OCI-LY1 (cell line): ENCODE data around the gene ADAMTS7.

Source experiments
- H2AFZ ChIP-seq: fragments of 200-600 bp; sonication (generic), shearing (Covaris generic); 2 replicates; pipeline ENCODE4 v1.6.0; 2014; ENCODE audit warnings: antibody characterized with exemption, mild to moderate bottlenecking, low read length
- H3F3A ChIP-seq: fragments of 200-600 bp; sonication (generic), shearing (Covaris generic); 2 replicates; pipeline ENCODE4 v1.6.0; 2014; ENCODE audit warnings: mild to moderate bottlenecking, antibody characterized with exemption, low read length, moderate library complexity; ENCODE audit not compliant: insufficient read depth
- H3K27ac ChIP-seq: fragments of 200-600 bp; sonication (generic); 2 replicates; pipeline ENCODE4 v1.5.1; 2014; ENCODE audit warnings: low read length, mixed run types, mild to moderate bottlenecking, low read depth; ENCODE audit not compliant: poor library complexity, severe bottlenecking
- H3K27me3 ChIP-seq: fragments of 200-600 bp; sonication (generic); 2 replicates; pipeline ENCODE4 v1.6.0; 2014; ENCODE audit warnings: antibody characterized with exemption, mild to moderate bottlenecking, low read length, moderate library complexity; ENCODE audit not compliant: insufficient read depth
- H3K36me3 ChIP-seq: fragments of 200-600 bp; sonication (generic); 2 replicates; pipeline ENCODE4 v1.6.1; 2014; ENCODE audit warnings: mild to moderate bottlenecking, antibody characterized with exemption, low read length, moderate library complexity, mixed read lengths; ENCODE audit not compliant: insufficient read depth
- H3K4me1 ChIP-seq: fragments of 200-600 bp; sonication (generic); 2 replicates; pipeline ENCODE4 v1.5.1; 2014; ENCODE audit warnings: mild to moderate bottlenecking, low read length, moderate library complexity; ENCODE audit not compliant: insufficient read depth, severe bottlenecking
- H3K4me2 ChIP-seq: fragments of 200-600 bp; sonication (generic), shearing (Covaris generic); 2 replicates; pipeline ENCODE4 v1.6.1; 2014; ENCODE audit warnings: low read length
- H3K4me3 ChIP-seq: fragments of 200-600 bp; sonication (generic); 2 replicates; pipeline ENCODE4 v1.5.1; 2014; ENCODE audit warnings: low read length, low read depth, mild to moderate bottlenecking, mixed read lengths; ENCODE audit not compliant: poor library complexity, severe bottlenecking
- H3K79me2 ChIP-seq: fragments of 200-600 bp; shearing (Covaris generic); 2 replicates; pipeline ENCODE4 v1.6.1; 2016; ENCODE audit warnings: mixed run types, low read length, mixed read lengths; ENCODE audit not compliant: insufficient read depth
- H3K9ac ChIP-seq: fragments of 200-600 bp; sonication (generic), shearing (Covaris generic); 2 replicates; pipeline ENCODE4 v1.6.1; 2014; ENCODE audit warnings: mild to moderate bottlenecking, low read length, mixed read lengths
- H3K9me2 ChIP-seq: fragments of 200-600 bp; sonication (generic), shearing (Covaris generic); 2 replicates; pipeline ENCODE4 v1.6.1; 2014; ENCODE audit warnings: low read depth, mild to moderate bottlenecking, low read length, mixed read lengths
- H3K9me3 ChIP-seq: fragments of 200-600 bp; shearing (Covaris generic); 2 replicates; pipeline ENCODE4 v1.6.1; 2014; ENCODE audit warnings: low read length, mixed read lengths
- H4K20me1 ChIP-seq: fragments of 200-600 bp; sonication (generic), shearing (Covaris generic); 2 replicates; pipeline ENCODE4 v1.6.0; 2016; ENCODE audit warnings: mild to moderate bottlenecking, low read length; ENCODE audit not compliant: insufficient read depth
- EZH2 ChIP-seq: fragments of 200-600 bp; sonication (generic), shearing (Covaris generic); IDR thresholded peaks from 2 replicates; pipeline ENCODE4 v1.8.0; 2017; ENCODE audit warnings: borderline replicate concordance, mixed run types, mild to moderate bottlenecking, antibody characterized with exemption, low read length, moderate library complexity, mixed read lengths
- TF ChIP-seq, protein P1 (sequence below): fragments of 200-600 bp; sonication (generic), shearing (Covaris generic); IDR thresholded peaks from 2 replicates; pipeline ENCODE4 v1.5.1; 2017; ENCODE audit warnings: mild to moderate bottlenecking, antibody characterized with exemption, low read length, moderate library complexity, mixed read lengths

ADAMTS7 gene

DNA sequence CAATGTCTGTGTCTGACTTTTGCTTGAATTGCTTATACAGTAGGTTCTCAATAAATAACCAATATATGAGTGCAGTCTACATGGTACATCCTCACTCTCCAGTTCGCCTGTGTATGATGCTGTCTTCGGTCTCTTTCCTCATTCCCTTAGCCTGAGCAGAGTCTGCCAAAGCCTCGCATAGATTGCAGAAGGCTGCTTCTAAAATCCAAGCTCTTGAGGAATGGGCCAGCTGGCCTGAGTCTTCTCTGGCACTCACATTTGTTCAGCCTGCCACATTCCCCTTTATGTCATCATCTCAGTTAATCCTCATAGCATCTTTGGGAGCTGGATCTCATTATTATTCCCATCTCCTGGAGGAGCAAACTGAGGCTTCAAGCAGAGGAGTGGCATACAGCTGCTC is 27.2 kb upstream of the ADAMTS7 start:
- H3K4me3 ChIP-seq = no peak overlapping the region
- no peaks in the 10 kb centered on the region for H3K79me2 ChIP-seq
- no peaks in the 10 kb centered on the region for H4K20me1 ChIP-seq
- H3K27me3 ChIP-seq = no peaks in the 10 kb centered on the region
- no peaks in the 10 kb centered on the region for H3K36me3 ChIP-seq
- H2AFZ ChIP-seq = no peak overlapping the region
- H3F3A ChIP-seq = no peaks in the 10 kb centered on the region
- no peaks in the 10 kb centered on the region for H3K9me2 ChIP-seq
- no peaks in the 10 kb centered on the region for H3K9me3 ChIP-seq
- H3K27ac ChIP-seq = no peak overlapping the region
- H3K4me1 ChIP-seq = peaks cover 22% of the 10 kb centered on the region
- TF ChIP-seq, protein P1, sequence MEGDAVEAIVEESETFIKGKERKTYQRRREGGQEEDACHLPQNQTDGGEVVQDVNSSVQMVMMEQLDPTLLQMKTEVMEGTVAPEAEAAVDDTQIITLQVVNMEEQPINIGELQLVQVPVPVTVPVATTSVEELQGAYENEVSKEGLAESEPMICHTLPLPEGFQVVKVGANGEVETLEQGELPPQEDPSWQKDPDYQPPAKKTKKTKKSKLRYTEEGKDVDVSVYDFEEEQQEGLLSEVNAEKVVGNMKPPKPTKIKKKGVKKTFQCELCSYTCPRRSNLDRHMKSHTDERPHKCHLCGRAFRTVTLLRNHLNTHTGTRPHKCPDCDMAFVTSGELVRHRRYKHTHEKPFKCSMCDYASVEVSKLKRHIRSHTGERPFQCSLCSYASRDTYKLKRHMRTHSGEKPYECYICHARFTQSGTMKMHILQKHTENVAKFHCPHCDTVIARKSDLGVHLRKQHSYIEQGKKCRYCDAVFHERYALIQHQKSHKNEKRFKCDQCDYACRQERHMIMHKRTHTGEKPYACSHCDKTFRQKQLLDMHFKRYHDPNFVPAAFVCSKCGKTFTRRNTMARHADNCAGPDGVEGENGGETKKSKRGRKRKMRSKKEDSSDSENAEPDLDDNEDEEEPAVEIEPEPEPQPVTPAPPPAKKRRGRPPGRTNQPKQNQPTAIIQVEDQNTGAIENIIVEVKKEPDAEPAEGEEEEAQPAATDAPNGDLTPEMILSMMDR = no peak
- TF ChIP-seq EZH2 = no peak
- H3K4me2 ChIP-seq = no peak overlapping the region
- no peak overlapping the region for H3K9ac ChIP-seq

DNA sequence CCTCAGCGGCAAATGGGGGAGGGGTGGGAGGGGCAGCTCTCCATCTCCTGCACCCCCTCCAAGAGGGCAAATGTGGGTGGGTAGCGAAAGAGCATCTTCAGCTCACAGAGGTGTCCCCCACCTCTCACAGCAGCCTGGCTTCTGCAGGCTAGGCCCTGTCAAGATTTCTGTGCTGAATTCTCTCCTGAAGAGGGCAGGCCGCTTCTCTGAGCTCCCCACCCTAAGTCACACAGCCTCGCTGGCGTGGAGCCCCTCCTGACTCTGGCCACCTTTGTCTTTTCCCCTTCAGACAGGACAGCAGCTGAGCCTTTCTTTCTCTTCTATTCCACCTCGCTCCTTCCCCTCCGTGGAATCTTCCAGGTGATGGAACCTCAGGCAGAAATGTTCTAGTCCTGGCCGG is 26.3 kb upstream of the ADAMTS7 start:
- Histone ChIP-seq H4K20me1 (no peaks in the 10 kb centered on the region), H2AFZ (no peak overlapping the region), H3K79me2 (no peaks in the 10 kb centered on the region), H3K4me1 (peaks cover 22% of the 10 kb centered on the region), H3K27ac (no peak overlapping the region), H3K4me3 (no peak overlapping the region), H3K9ac (no peak overlapping the region), H3K36me3 (no peaks in the 10 kb centered on the region), H3K27me3 (no peaks in the 10 kb centered on the region), H3F3A (no peaks in the 10 kb centered on the region), H3K9me2 (no peaks in the 10 kb centered on the region), H3K4me2 (no peak overlapping the region), H3K9me3 (no peaks in the 10 kb centered on the region)
- no peak for TF ChIP-seq EZH2
- TF ChIP-seq, protein P1 = no peak

DNA sequence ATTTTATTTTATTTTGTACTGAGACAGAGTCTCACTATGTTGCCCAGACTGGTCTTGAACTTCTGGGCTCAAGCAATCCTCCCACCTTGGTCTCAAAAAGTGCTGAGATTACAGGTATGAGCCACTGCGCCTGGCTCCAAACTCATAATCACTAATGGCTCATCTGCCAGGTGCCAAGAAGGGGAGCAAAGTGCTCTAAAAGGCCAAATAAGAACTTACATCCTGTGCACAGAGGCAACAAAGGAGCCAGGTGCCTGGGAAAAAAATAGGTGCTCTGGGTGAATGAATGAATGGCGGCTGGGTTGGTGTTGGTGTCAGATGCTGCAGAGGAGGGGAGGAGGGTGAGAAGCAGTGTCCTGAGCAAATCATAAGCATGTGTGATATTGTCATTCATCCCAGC is 25.9 kb upstream of the ADAMTS7 start:
- TF ChIP-seq, protein P1 = no peak
- no peak for TF ChIP-seq EZH2
- no peaks in the 10 kb centered on the region for H3F3A ChIP-seq
- H3K79me2 ChIP-seq = no peaks in the 10 kb centered on the region
- no peak overlapping the region for H3K9ac ChIP-seq
- H2AFZ ChIP-seq = no peak overlapping the region
- H3K36me3 ChIP-seq = no peaks in the 10 kb centered on the region
- H3K27me3 ChIP-seq = no peaks in the 10 kb centered on the region
- H3K27ac ChIP-seq = no peak overlapping the region
- no peaks in the 10 kb centered on the region for H3K9me2 ChIP-seq
- H3K4me2 ChIP-seq = no peak overlapping the region
- no peak overlapping the region for H3K4me3 ChIP-seq
- H3K4me1 ChIP-seq = peaks cover 19% of the 10 kb centered on the region
- H3K9me3 ChIP-seq = no peaks in the 10 kb centered on the region
- no peaks in the 10 kb centered on the region for H4K20me1 ChIP-seq
